Loucy (cell line): ENCODE measurements around the gene BCL2L12.
"Not testable (repeated sequence)": the region's sequence is repeated elsewhere in the genome, so short reads cannot be mapped to it uniquely, and the experiment has no call there.

Source experiments
- H2AFZ ChIP-seq: fragments of 200-600 bp; sonication (generic); 2 replicates; pipeline ENCODE4 v1.6.0; 2016; ENCODE audit warnings: antibody characterized with exemption, mild to moderate bottlenecking, low read length, moderate library complexity
- H3F3A ChIP-seq: fragments of 200-600 bp; 2 replicates; pipeline ENCODE4 v1.6.0; 2016; ENCODE audit warnings: antibody characterized with exemption, low read depth, mild to moderate bottlenecking
- H3K27me3 ChIP-seq: fragments of 200-600 bp; sonication (generic); 2 replicates; pipeline ENCODE4 v1.6.1; 2014; ENCODE audit warnings: low read length, mild to moderate bottlenecking; ENCODE audit not compliant: insufficient read depth, poor library complexity, severe bottlenecking
- H3K36me3 ChIP-seq: fragments of 200-600 bp; sonication (generic); 2 replicates; pipeline ENCODE4 v1.6.1; 2016; ENCODE audit warnings: low read length; ENCODE audit not compliant: insufficient read depth
- H3K4me1 ChIP-seq: fragments of 200-600 bp; sonication (generic); 2 replicates; pipeline ENCODE4 v1.5.1; 2014; ENCODE audit warnings: low read length, mild to moderate bottlenecking; ENCODE audit not compliant: insufficient read depth, poor library complexity, severe bottlenecking
- H3K4me2 ChIP-seq: fragments of 200-600 bp; sonication (generic); 2 replicates; pipeline ENCODE4 v1.6.0; 2014; ENCODE audit warnings: antibody characterized with exemption, low read length, low read depth, mild to moderate bottlenecking; ENCODE audit not compliant: poor library complexity, severe bottlenecking
- H3K4me3 ChIP-seq: fragments of 200-600 bp; sonication (generic); 2 replicates; pipeline ENCODE4 v1.5.1; 2014; ENCODE audit warnings: low read length, mild to moderate bottlenecking, mixed read lengths; ENCODE audit not compliant: poor library complexity, severe bottlenecking
- H3K79me2 ChIP-seq: fragments of 200-600 bp; sonication (generic); 2 replicates; pipeline ENCODE4 v1.6.1; 2014; ENCODE audit warnings: low read length; ENCODE audit not compliant: insufficient read depth
- H3K9ac ChIP-seq: fragments of 200-600 bp; sonication (generic); 2 replicates; pipeline ENCODE4 v1.6.0; 2014; ENCODE audit warnings: mild to moderate bottlenecking, low read depth, low read length, moderate library complexity; ENCODE audit not compliant: poor library complexity, severe bottlenecking
- H3K9me2 ChIP-seq: fragments of 200-600 bp; sonication (generic); replicated peaks from 2 replicates; pipeline ENCODE4 v1.6.1; 2016; ENCODE audit warnings: low read depth, low read length, mixed read lengths
- H3K9me3 ChIP-seq: fragments of 200-600 bp; sonication (generic); 2 replicates; pipeline ENCODE4 v1.6.1; 2014; ENCODE audit warnings: mild to moderate bottlenecking, antibody characterized with exemption, low read length, low read depth; ENCODE audit not compliant: insufficient read depth
- H4K20me1 ChIP-seq: fragments of 200-600 bp; sonication (generic); 2 replicates; pipeline ENCODE4 v1.6.0; 2014; ENCODE audit warnings: antibody characterized with exemption, low read length, mild to moderate bottlenecking; ENCODE audit not compliant: insufficient read depth, poor library complexity, severe bottlenecking
- CTCF ChIP-seq: fragments of 200-600 bp; sonication (generic); conservative IDR thresholded peaks from 2 replicates; pipeline ENCODE4 v1.5.1; 2014; ENCODE audit warnings: mild to moderate bottlenecking, antibody characterized with exemption, low read length
- EZH2phosphoT487 ChIP-seq: fragments of 200-600 bp; IDR thresholded peaks from 2 replicates; pipeline ENCODE4 v1.6.1; 2018; ENCODE audit warnings: antibody characterized with exemption, mild to moderate bottlenecking, moderate library complexity, borderline replicate concordance

The BCL2L12 gene

GRCh38 chr19:49665351-49666119 is at the start of gene BCL2L12, which contains the start of gene IRF3:
BCL2L12 (plus strand) TSS chr19:49665933; CDS start chr19:49666693, 760 bp downstream.
IRF3 (minus strand) TSS chr19:49665857; CDS start chr19:49664838, 1,019 bp downstream.
- no peaks in the 10 kb centered on the region for H3K27me3 ChIP-seq
- no peaks in the 10 kb centered on the region for H3F3A ChIP-seq
- H3K9me2 ChIP-seq = no peaks in the 10 kb centered on the region
- no peaks in the 10 kb centered on the region for H3K9me3 ChIP-seq
- H3K36me3 ChIP-seq = peaks cover 20% of the 10 kb centered on the region; the same call in 1 of the 2 replicates
- peak within 1 kb of the TSS; percentile 97 for H3K4me3 ChIP-seq
- peaks cover 21% of the 10 kb centered on the region for H3K4me1 ChIP-seq
- peaks cover 17% of the 10 kb centered on the region for H4K20me1 ChIP-seq
- H3K79me2 ChIP-seq = peaks cover 42% of the 10 kb centered on the region
- peak within 1 kb of the TSS; percentile 91 for H3K9ac ChIP-seq
- TF ChIP-seq CTCF (no peak), EZH2phosphoT487 (no peak)
- peak within 1 kb of the TSS; percentile 93 for H3K4me2 ChIP-seq
- peak within 1 kb of the TSS; percentile 95 for H2AFZ ChIP-seq

- TF ChIP-seq EZH2phosphoT487 (no peak), CTCF (no peak)
- Histone ChIP-seq H3K4me2 (no peak overlapping the region), H3K4me3 (no peak overlapping the region), H3K79me2 (peaks cover 20% of the 10 kb centered on the region; the same call in 1 of the 2 replicates), H3K9me2 (no peaks in the 10 kb centered on the region), H3F3A (no peaks in the 10 kb centered on the region), H3K9ac (no peak overlapping the region), H3K27me3 (no peaks in the 10 kb centered on the region), H3K9me3 (no peaks in the 10 kb centered on the region), H3K36me3 (peaks cover 69% of the 10 kb centered on the region), H2AFZ (no peak overlapping the region), H3K4me1 (no peaks in the 10 kb centered on the region), H4K20me1 (peaks cover 13% of the 10 kb centered on the region)
These were observed 49.2 kb upstream of the BCL2L12 start for GRCh38 chr19:49616532-49616931.

- Histone ChIP-seq H4K20me1 (peaks cover 13% of the 10 kb centered on the region), H3K9ac (no peak overlapping the region), H3K36me3 (peaks cover 74% of the 10 kb centered on the region), H2AFZ (no peak overlapping the region), H3K27me3 (no peaks in the 10 kb centered on the region), H3K4me1 (no peaks in the 10 kb centered on the region), H3K79me2 (peaks cover 20% of the 10 kb centered on the region; the same call in 1 of the 2 replicates), H3K9me2 (no peaks in the 10 kb centered on the region), H3K9me3 (no peaks in the 10 kb centered on the region), H3K4me2 (no peak overlapping the region), H3F3A (no peaks in the 10 kb centered on the region), H3K4me3 (no peak overlapping the region)
- no peak for TF ChIP-seq EZH2phosphoT487
- no peak for TF ChIP-seq CTCF
These were observed 48.8 kb upstream of the BCL2L12 start for GRCh38 chr19:49616945-49617344.

- H3F3A ChIP-seq, H3K9me3 ChIP-seq, H3K4me1 ChIP-seq, H3K9me2 ChIP-seq, H2AFZ ChIP-seq, H3K4me2 ChIP-seq, H3K4me3 ChIP-seq, H3K27me3 ChIP-seq, H3K9ac ChIP-seq: not testable (repeated sequence)
- Histone ChIP-seq H3K36me3 (peaks cover 76% of the 10 kb centered on the region), H3K79me2 (peaks cover 11% of the 10 kb centered on the region; the same call in 1 of the 2 replicates), H4K20me1 (peaks cover 11% of the 10 kb centered on the region)
These were observed 47.9 kb upstream of the BCL2L12 start for GRCh38 chr19:49617860-49618259.
